Upper lobe of right lung (tissue), 1 donor: ENCODE measurements around the gene DMD. TPM values are rescaled to one million over a fixed set of nuclear protein-coding genes. Genes with fewer than 3 reads are reported as not detected.

Experiments
- ATAC-seq: fragments of 200-7000 bp; cut with Tn5 transposase; one replicate; pipeline ENCODE4 v1.9.1; 2020; ENCODE audit warnings: mild to moderate bottlenecking, moderate library complexity
- DNase-seq: peaks from one replicate; pipeline ENCODE4 v3.0.0-alpha.2; 2020
- H3K27ac ChIP-seq: fragments of 200-600 bp; one replicate; pipeline ENCODE4 v1.8.0; 2022
- H3K27me3 ChIP-seq: fragments of 200-600 bp; one replicate; pipeline ENCODE4 v1.8.0; 2022; ENCODE audit warnings: mild to moderate bottlenecking
- H3K36me3 ChIP-seq: fragments of 200-600 bp; one replicate; pipeline ENCODE4 v1.8.0; 2022
- H3K4me1 ChIP-seq: fragments of 200-600 bp; one replicate; pipeline ENCODE4 v1.8.0; 2022
- H3K4me3 ChIP-seq: fragments of 200-600 bp; one replicate; pipeline ENCODE4 v1.8.0; 2022; ENCODE audit warnings: mild to moderate bottlenecking
- H3K9me3 ChIP-seq: fragments of 200-600 bp; one replicate; pipeline ENCODE4 v1.8.0; 2022
- CTCF ChIP-seq: fragments of 200-600 bp; IDR thresholded peaks from one replicate; pipeline ENCODE4 v1.8.0; 2022; ENCODE audit warnings: antibody characterized with exemption
- intact Hi-C: fragments of 100-400 bp; cut with DNase I; formaldehyde crosslinking; loops from one replicate; pipeline ENCODE4 v1.11.0; 2022
- total RNA-seq: library from RNA; stranded (reverse); fragmentation: NEBNext Ultra II Directional; extraction: Animal tissue kit (Norgen Biotek cat#: 25700); gene quantifications from one replicate; pipeline ENCODE4 v1.2.1, GENCODE V29; 2021
- donor health status: DM: no; HTN: yes; CAD: no; lungs with severe emphysema.

Gene DMD
- total RNA-seq, 1 donor from 2014 or later, result 24.7 TPM

GRCh38 chrX:31114858-31115257 is 2096.5 kb downstream of the DMD start:
- H3K4me3 ChIP-seq, result no peak overlapping the region
- no peak for TF ChIP-seq CTCF
- intact Hi-C loops, result no loop called here
- H3K4me1 ChIP-seq, result no peaks in the 10 kb centered on the region
- DNase-seq (no peak), ATAC-seq (no peak)
- no peaks in the 10 kb centered on the region for H3K9me3 ChIP-seq
- no peaks in the 10 kb centered on the region for H3K27me3 ChIP-seq
- H3K27ac ChIP-seq, result no peak overlapping the region
- H3K36me3 ChIP-seq, result no peaks in the 10 kb centered on the region

GRCh38 chrX:31112226-31112999 is 2098.9 kb downstream of the DMD start:
- Histone ChIP-seq H3K4me1 (no peaks in the 10 kb centered on the region), H3K9me3 (no peaks in the 10 kb centered on the region), H3K36me3 (no peaks in the 10 kb centered on the region), H3K4me3 (no peak overlapping the region), H3K27ac (no peak overlapping the region), H3K27me3 (no peaks in the 10 kb centered on the region)
- intact Hi-C loops, result no loop called here
- DNase-seq, result no peak
- TF ChIP-seq CTCF, result no peak
- no peak for ATAC-seq

- no peaks in the 10 kb centered on the region for H3K36me3 ChIP-seq
- intact Hi-C loops, result no loop called here
Measured at GRCh38 chrX:31110657-31111056, 2100.7 kb downstream of the DMD start.

GRCh38 chrX:31099536-31100090 is 2111.7 kb downstream of the DMD start:
- no peak for ATAC-seq

More at GRCh38 chrX:31110657-31111056, 2100.7 kb downstream of the DMD start:
- no peak for DNase-seq
- no peak for ATAC-seq
- no peak for TF ChIP-seq CTCF
- Histone ChIP-seq H3K4me3 (no peak overlapping the region), H3K27ac (no peak overlapping the region), H3K27me3 (no peaks in the 10 kb centered on the region), H3K4me1 (no peaks in the 10 kb centered on the region), H3K9me3 (no peaks in the 10 kb centered on the region)

GRCh38 chrX:31098079-31098478 is 2113.3 kb downstream of the DMD start:
- Histone ChIP-seq H3K9me3 (no peaks in the 10 kb centered on the region), H3K27me3 (no peaks in the 10 kb centered on the region), H3K4me3 (no peak overlapping the region), H3K36me3 (no peaks in the 10 kb centered on the region), H3K4me1 (no peaks in the 10 kb centered on the region), H3K27ac (no peak overlapping the region)
- intact Hi-C loops, result no loop called here
- ATAC-seq, result no peak
- no peak for TF ChIP-seq CTCF
- DNase-seq, result no peak

More at GRCh38 chrX:31099536-31100090, 2111.7 kb downstream of the DMD start:
- intact Hi-C loops, result no loop called here
- no peaks in the 10 kb centered on the region for H3K4me1 ChIP-seq
- TF ChIP-seq CTCF, result no peak
- DNase-seq, result no peak
- H3K36me3 ChIP-seq, result no peaks in the 10 kb centered on the region
- H3K9me3 ChIP-seq, result no peaks in the 10 kb centered on the region
- H3K27ac ChIP-seq, result no peak overlapping the region
- H3K27me3 ChIP-seq, result no peaks in the 10 kb centered on the region
- no peak overlapping the region for H3K4me3 ChIP-seq
